Neutrophil (primary cell): Measurements from ENCODE around the gene SLC3A2.

Experiments used
- H3K27ac ChIP-seq: fragments of 200-600 bp; sonication (generic); 2 replicates; pipeline ENCODE4 v1.5.1; 2016; ENCODE audit warnings: mild to moderate bottlenecking, moderate library complexity
- H3K27me3 ChIP-seq: fragments of 200-600 bp; sonication (generic); 2 replicates; pipeline ENCODE4 v1.6.0; 2016; ENCODE audit warnings: mild to moderate bottlenecking
- H3K36me3 ChIP-seq: fragments of 200-600 bp; sonication (generic); 2 replicates; pipeline ENCODE4 v1.5.1; 2017
- H3K4me1 ChIP-seq, 2 experiments: fragments of 200-600 bp in 1 of 2; sonication (generic) in 1 of 2; 1 replicate in 1 of 2; 2 replicates in 1 of 2; pipeline versions ENCODE4 v1.5.1 to v1.6.1; 2013 to 2016; ENCODE audit warnings: low read depth in 1 of 2, low read length in 1 of 2, mild to moderate bottlenecking in 1 of 2, moderate library complexity in 1 of 2; ENCODE audit not compliant: control insufficient read depth in 1 of 2, insufficient read depth in 1 of 2
- H3K4me3 ChIP-seq, 2 experiments: fragments of 200-600 bp in 1 of 2; sonication (generic) in 1 of 2; 1 replicate in 1 of 2; 2 replicates in 1 of 2; pipeline ENCODE4 v1.5.1; 2013 to 2016; ENCODE audit warnings: low read depth in 1 of 2, low read length in 1 of 2, mild to moderate bottlenecking in 1 of 2, moderate library complexity in 1 of 2
- H3K9me3 ChIP-seq: fragments of 200-600 bp; sonication (generic); 2 replicates; pipeline ENCODE4 v1.5.1; 2016
- TF ChIP-seq, protein P1 (sequence below): fragments of 200-600 bp; sonication (generic); IDR thresholded peaks from 2 replicates; pipeline ENCODE4 v1.5.1; 2016; ENCODE audit warnings: antibody characterized with exemption

The SLC3A2 gene

DNA sequence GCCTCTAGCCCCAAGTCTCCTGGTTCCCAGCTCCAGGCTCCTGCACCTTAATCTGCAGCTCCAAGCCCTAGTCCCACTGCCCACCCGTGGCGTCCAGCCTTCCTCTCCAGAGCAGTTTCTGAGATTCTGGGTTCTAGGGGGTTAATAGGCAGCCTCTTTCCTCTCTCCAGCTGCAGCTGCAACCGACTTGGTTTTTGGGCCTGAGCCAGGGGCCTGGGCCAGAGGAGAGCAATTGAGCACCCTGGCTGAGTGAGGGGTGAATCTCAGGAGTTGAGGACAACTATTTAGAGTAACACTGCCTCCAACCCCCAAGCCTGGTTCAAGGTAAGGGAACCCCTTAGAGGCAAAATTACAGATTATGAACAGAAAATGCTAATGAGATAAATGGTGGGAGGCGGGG, 49.5 kb downstream of the SLC3A2 start:
- TF ChIP-seq, protein P1, sequence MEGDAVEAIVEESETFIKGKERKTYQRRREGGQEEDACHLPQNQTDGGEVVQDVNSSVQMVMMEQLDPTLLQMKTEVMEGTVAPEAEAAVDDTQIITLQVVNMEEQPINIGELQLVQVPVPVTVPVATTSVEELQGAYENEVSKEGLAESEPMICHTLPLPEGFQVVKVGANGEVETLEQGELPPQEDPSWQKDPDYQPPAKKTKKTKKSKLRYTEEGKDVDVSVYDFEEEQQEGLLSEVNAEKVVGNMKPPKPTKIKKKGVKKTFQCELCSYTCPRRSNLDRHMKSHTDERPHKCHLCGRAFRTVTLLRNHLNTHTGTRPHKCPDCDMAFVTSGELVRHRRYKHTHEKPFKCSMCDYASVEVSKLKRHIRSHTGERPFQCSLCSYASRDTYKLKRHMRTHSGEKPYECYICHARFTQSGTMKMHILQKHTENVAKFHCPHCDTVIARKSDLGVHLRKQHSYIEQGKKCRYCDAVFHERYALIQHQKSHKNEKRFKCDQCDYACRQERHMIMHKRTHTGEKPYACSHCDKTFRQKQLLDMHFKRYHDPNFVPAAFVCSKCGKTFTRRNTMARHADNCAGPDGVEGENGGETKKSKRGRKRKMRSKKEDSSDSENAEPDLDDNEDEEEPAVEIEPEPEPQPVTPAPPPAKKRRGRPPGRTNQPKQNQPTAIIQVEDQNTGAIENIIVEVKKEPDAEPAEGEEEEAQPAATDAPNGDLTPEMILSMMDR: no peak
- Histone ChIP-seq H3K4me1 (peaks cover 0 to 8% of the 10 kb centered on the region in 2 experiments), H3K27me3 (peaks cover 69% of the 10 kb centered on the region), H3K9me3 (no peaks in the 10 kb centered on the region), H3K27ac (no peak overlapping the region), H3K4me3 (no peak overlapping the region), H3K36me3 (no peaks in the 10 kb centered on the region)

DNA sequence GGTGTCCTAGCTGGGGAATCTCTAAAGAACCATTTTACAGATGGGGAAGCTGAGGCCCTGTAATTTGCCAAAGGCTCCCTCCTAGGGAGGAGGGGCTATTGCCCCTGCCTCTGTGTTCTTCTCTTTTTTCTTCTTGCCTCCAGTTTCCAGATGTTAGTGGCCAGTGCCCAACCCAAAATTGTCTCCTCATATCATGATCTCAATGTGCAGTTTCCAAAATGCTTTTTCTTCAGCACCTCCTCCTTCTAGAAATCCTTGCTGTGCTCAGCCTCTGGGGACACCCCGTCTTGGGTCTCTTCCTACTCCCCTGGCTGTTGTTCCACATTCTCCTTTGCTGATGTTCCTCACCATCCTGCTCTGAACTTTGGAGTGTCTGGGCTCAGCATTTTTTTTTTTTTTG, 50.0 kb downstream of the SLC3A2 start:
- TF ChIP-seq, protein P1: no peak
- peaks cover 64% of the 10 kb centered on the region for H3K27me3 ChIP-seq
- H3K4me1 ChIP-seq: peaks cover 0 to 7% of the 10 kb centered on the region in 2 experiments

DNA sequence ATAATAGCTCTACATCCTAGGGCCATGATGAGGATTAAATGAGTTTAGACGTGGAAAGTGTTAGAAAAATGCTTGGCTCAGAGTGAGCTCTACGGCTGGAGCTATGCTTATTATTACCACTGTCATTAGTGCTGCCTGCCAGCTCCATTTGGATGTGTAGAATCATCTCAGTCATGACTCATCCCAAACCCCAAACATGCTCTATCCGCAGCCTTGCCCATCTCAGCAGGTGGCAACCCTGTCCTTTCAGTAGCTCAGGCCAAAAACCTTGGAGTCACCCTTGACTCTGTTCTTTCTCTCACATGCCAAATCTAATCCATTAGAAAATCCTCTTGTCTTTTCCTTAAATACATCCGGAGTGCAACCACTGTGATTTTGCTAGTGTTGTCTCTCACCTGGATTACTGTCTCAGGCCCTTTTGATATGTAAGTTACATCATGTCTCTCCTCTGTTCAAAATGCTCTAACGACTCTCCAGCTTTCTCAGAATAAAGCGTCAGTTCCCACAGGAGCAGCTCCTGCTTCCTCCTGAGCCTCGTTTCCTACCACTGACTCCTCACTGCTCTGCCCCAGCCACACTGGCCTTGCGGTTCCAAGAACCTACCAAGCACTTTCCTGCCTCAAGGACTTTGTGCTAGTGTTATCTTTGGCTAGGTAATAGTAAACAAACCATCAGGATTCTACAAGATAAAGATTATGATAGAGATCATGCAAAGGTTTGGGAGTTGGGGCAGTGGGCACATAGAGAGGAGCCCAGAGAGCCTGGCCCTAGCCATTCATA, 51.0 kb downstream of the SLC3A2 start:
- H3K36me3 ChIP-seq: no peaks in the 10 kb centered on the region
- peaks cover 54% of the 10 kb centered on the region for H3K27me3 ChIP-seq
- H3K4me3 ChIP-seq: no peak overlapping the region

More for the DNA sequence above, 50.0 kb downstream of the SLC3A2 start:
- no peaks in the 10 kb centered on the region for H3K9me3 ChIP-seq
- H3K27ac ChIP-seq: no peak overlapping the region
- H3K4me3 ChIP-seq: no peak overlapping the region
- no peaks in the 10 kb centered on the region for H3K36me3 ChIP-seq

DNA sequence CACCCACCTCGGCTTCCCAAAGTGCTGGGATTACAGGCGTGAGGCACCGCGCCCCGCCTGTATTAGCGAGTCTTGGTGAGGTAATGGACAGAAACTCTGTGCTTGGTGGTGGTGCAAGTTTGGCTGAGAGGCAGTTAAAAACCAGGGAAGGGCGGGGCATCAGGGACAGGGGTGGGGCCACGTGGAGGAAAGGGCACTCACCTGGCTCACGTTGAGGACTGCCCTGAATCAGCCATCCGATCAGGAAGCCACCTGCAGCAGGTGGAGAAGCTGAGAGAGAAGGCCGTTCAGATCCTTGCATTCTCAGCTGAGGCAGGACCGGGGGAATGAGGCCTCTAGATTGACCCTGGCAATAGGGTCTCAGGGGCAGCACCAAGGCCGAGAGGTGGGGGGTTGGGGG, 52.6 kb downstream of the SLC3A2 start:
- H3K36me3 ChIP-seq: no peaks in the 10 kb centered on the region
- no peak overlapping the region for H3K27ac ChIP-seq
- H3K4me3 ChIP-seq: no peak overlapping the region
- no peaks in the 10 kb centered on the region for H3K9me3 ChIP-seq
- TF ChIP-seq, protein P1: no peak
- peaks cover 46% of the 10 kb centered on the region for H3K27me3 ChIP-seq
- no peaks in the 10 kb centered on the region for H3K4me1 ChIP-seq

More for the DNA sequence above, 51.0 kb downstream of the SLC3A2 start:
- Histone ChIP-seq H3K27ac (no peak overlapping the region), H3K9me3 (no peaks in the 10 kb centered on the region), H3K4me1 (no peaks in the 10 kb centered on the region)
- TF ChIP-seq, protein P1: no peak

DNA sequence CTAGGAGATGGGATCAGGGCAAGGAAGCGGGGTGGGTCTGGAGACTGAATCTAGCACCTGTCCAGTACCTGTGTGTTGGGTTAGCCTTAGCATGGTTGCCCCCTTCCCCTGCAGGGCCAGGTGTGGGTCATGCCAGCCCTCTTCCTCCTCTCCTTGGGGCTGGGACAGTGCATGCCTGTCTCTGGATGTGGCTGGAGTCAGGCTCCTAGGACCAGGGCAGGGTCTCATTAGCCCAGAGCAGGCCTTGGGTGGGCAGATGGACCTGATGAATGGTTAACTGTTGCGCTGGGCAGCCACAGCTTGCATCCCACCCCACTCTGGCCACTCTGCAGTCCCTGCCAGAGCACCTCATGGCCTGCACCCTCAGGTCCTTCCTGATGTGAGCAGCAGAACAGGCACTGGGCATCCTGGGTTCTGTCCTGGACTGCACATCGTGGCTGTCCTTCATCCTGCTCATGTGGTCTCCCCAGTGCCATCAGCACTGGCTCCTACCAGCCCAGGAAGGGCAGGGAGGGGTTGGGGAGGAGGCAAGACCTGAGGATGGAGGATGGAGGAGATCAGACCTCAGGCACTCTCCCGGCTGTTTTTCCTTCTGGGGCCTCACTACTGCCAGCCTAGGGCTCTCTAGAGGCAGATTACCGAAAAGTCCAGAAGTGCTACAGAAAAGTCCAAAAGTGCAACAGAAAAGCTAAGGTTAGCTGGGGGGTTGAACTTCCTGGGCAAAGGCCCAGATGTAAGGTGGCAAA, 53.2 kb downstream of the SLC3A2 start:
- H3K27me3 ChIP-seq: peaks cover 40% of the 10 kb centered on the region
- H3K27ac ChIP-seq: no peak overlapping the region
- H3K4me1 ChIP-seq: no peaks in the 10 kb centered on the region
- TF ChIP-seq, protein P1: no peak
- no peaks in the 10 kb centered on the region for H3K36me3 ChIP-seq
- H3K4me3 ChIP-seq: no peak overlapping the region
- no peaks in the 10 kb centered on the region for H3K9me3 ChIP-seq
